ENCODE measurements around the gene LEFTY1. TPM values are rescaled to one million over a fixed set of nuclear protein-coding genes. Genes with fewer than 3 reads are reported as not detected.

The LEFTY1 gene
- total RNA-seq, 1 experiment from 2014 or later: 0.64 TPM

DNA sequence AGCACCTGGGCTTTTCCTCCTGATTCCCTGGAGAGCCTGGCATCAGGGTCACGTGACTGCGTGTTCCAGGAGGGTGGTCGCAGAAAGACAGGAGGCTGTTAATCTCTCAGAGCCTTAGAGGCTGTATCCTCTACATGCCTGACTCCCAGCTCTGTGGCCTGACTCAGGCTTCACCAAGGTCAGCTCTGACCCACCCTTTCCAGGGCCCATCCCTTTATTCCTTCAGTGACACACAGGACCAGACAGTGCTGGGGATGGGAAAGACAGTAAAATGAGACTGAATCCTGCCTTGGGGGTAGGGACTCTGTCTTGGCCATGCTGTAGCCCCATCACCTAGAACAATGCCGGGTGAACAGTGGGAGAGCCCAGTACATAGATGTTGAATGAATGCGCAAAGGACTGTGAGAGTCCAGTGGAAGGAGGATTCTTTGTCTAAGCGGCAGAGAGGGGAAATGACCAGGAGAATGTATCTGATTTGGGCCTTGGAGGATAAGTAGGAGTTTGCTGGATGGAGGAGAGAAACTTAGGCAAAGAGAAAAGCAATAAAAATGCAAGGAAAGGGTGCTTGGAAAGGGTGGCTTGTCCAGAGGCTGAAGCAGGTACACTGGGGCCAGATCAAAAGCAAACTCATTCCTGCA lies 46.0 kb downstream of the LEFTY1 start:
- Histone ChIP-seq H3K9me3 (ENCODE audit: control insufficient read depth in 1 of 2, insufficient read depth in 1 of 2, low read depth in 1 of 2, low read length in 2 of 2) (no peaks in the 10 kb centered on the region), H3K27me3 (ENCODE audit: insufficient read depth, low read length) (no peaks in the 10 kb centered on the region), H3K9me2 (ENCODE audit: insufficient read depth) (no peaks in the 10 kb centered on the region), H2AFZ (ENCODE audit: low read depth, low read length, poor library complexity, severe bottlenecking) (no peak overlapping the region), H3K27ac (ENCODE audit: low read depth, low read length) (no peak overlapping the region), H3K36me3 (ENCODE audit: control insufficient read depth in 1 of 2, insufficient read depth in 2 of 2, low read length in 2 of 2) (peaks cover 0 to 7% of the 10 kb centered on the region in 2 experiments; a peak in 2 of 4 replicates), H3K9ac (ENCODE audit: low read length) (no peak overlapping the region), H3K4me3 (replicated peaks in 1 of 2; ENCODE audit: low read depth in 1 of 2, low read length in 2 of 2) (no peak overlapping the region), H3K79me2 (ENCODE audit: insufficient read depth, low read length) (no peaks in the 10 kb centered on the region), H3K4me2 (ENCODE audit: low read length) (no peak overlapping the region), H3K4me1 (ENCODE audit: control insufficient read depth in 1 of 2, insufficient read depth in 2 of 2, low read length in 2 of 2) (0 out of 4 replicates have a peak, but pooled peaks cover 0 to 3% of the 10 kb centered on the region in 2 experiments), H4K20me1 (ENCODE audit: insufficient read depth) (no peaks in the 10 kb centered on the region)
- RAD21 ChIA-PET (ENCODE audit: low non-redundant PET in 1 of 2, low total read pairs in 2 of 2, uncharacterized antibody in 2 of 2, unreplicated experiment in 2 of 2): no interaction called here
- POLR2A ChIA-PET: no interaction called here
- CTCF ChIA-PET: no interaction called here
- TF ChIP-seq CEBPB (IDR thresholded peaks at IDR 0.05; ENCODE audit: low read depth) (no peak), JUND (IDR thresholded peaks at IDR 0.05) (no peak), ELF1 (IDR thresholded peaks at IDR 0.05; ENCODE audit: borderline replicate concordance, low read depth) (no peak), TCF7L2 (IDR thresholded peaks at IDR 0.05; ENCODE audit: borderline replicate concordance, extremely low read depth, insufficient read depth, insufficient read length) (no peak), SP1 (IDR thresholded peaks at IDR 0.05; ENCODE audit: low read depth) (no peak), CBX3 (IDR thresholded peaks at IDR 0.05; ENCODE audit: low read depth) (no peak), FOSL1 (IDR thresholded peaks at IDR 0.05; ENCODE audit: low read depth) (no peak), SIN3A (IDR thresholded peaks at IDR 0.05; ENCODE audit: low read depth) (no peak), RAD21 (IDR thresholded peaks at IDR 0.05; ENCODE audit: low read depth) (no peak)
- TF ChIP-seq, protein P1, sequence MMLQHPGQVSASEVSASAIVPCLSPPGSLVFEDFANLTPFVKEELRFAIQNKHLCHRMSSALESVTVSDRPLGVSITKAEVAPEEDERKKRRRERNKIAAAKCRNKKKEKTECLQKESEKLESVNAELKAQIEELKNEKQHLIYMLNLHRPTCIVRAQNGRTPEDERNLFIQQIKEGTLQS (IDR thresholded peaks at IDR 0.05): no peak
- TF ChIP-seq, protein P2, sequence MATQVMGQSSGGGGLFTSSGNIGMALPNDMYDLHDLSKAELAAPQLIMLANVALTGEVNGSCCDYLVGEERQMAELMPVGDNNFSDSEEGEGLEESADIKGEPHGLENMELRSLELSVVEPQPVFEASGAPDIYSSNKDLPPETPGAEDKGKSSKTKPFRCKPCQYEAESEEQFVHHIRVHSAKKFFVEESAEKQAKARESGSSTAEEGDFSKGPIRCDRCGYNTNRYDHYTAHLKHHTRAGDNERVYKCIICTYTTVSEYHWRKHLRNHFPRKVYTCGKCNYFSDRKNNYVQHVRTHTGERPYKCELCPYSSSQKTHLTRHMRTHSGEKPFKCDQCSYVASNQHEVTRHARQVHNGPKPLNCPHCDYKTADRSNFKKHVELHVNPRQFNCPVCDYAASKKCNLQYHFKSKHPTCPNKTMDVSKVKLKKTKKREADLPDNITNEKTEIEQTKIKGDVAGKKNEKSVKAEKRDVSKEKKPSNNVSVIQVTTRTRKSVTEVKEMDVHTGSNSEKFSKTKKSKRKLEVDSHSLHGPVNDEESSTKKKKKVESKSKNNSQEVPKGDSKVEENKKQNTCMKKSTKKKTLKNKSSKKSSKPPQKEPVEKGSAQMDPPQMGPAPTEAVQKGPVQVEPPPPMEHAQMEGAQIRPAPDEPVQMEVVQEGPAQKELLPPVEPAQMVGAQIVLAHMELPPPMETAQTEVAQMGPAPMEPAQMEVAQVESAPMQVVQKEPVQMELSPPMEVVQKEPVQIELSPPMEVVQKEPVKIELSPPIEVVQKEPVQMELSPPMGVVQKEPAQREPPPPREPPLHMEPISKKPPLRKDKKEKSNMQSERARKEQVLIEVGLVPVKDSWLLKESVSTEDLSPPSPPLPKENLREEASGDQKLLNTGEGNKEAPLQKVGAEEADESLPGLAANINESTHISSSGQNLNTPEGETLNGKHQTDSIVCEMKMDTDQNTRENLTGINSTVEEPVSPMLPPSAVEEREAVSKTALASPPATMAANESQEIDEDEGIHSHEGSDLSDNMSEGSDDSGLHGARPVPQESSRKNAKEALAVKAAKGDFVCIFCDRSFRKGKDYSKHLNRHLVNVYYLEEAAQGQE (IDR thresholded peaks at IDR 0.05; ENCODE audit: low read depth): no peak
- intact Hi-C loops (cut with micrococcal nuclease): loop anchor here (10.0 kb wide), 1 partner anchor 288 kb away; no protein-coding TSS in a partner anchor
- ATAC-seq: no peak
- no peak for DNase-seq (ENCODE audit: low read depth, low spot score)
- BruUV-seq (replicated peaks): no TSS peak

All from HCT116 (cell line).